ENCODE results near the gene COL6A3.

The COL6A3 gene

GRCh38 chr2:237441605-237442274 is 27.8 kb upstream of the COL6A3 start:
- peak; percentile 43 for DNase-seq (ENCODE audit: low read depth)

- no peak for DNase-seq (ENCODE audit: low read depth)
These were observed 26.9 kb upstream of the COL6A3 start for GRCh38 chr2:237440819-237441281.

DNA sequence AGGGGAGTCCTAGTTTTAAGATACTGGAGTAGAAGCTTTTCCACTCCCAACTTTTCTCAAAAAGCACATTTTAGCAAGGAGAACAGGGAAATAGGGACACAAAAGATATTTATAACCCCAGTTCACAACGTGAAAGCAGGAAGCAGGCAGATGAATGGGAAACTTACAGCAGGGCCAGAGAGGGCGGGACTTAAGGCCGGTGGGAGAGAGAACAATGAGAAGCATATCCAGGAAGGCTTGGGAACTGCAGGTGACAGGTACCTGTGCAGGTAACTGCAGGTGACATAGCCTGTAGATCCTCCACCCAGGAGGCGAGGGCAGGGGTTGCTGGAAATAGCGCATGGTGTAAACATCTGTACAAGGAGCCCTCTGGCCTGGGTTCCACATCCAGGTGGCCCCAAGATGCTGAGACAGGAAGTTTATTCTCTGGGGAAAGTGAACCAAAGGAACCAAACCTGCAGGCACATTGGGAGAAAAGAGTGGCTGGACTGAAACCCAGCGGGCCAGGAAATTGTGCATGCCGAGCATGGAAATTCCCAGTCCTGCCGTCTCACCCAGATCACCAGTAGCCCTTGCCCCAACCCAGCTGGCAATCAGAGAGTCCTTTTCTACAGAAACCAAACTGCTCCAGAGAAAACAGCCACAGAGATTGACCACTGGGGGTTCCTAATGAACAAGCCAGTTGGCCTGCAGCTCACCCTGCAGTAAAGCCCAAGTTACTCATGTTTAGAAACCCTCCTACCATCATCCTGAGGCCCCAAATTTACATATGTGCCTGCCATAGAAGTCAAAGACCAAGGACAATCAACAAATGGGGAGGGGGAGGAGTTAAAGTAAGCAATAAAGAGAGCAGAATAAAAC is 24.3 kb upstream of the COL6A3 start:
- no peak for DNase-seq (ENCODE audit: low read depth)

DNA sequence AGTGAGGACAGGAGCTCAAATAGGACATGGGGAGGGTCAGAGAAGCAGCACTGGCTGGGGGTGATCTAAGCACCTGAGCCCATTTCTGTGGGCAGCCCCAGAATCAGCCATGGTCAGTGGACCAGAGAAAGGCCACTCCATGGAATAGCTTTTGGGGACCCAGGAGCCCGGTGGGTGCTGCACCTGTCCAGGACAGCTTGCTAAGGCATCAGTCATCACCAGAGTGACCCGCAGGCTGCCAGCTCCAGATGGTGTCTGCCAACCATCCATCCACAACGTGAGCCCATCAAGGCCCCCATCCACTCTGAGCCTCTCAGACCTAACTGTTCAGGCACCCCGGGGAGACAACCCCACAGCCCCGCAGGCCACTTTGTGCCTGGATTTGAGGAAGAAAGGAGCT is 23.6 kb upstream of the COL6A3 start:
- no peak for DNase-seq (ENCODE audit: low read depth)

- no peak for DNase-seq (ENCODE audit: low read depth)
These were observed 22.1 kb upstream of the COL6A3 start for GRCh38 chr2:237435844-237436587.

GRCh38 chr2:237434866-237435311 is 20.9 kb upstream of the COL6A3 start:
- DNase-seq (ENCODE audit: low read depth): peak; percentile 84

GRCh38 chr2:237433920-237434676 is 20.1 kb upstream of the COL6A3 start:
- DNase-seq (ENCODE audit: low read depth): no peak

DNA sequence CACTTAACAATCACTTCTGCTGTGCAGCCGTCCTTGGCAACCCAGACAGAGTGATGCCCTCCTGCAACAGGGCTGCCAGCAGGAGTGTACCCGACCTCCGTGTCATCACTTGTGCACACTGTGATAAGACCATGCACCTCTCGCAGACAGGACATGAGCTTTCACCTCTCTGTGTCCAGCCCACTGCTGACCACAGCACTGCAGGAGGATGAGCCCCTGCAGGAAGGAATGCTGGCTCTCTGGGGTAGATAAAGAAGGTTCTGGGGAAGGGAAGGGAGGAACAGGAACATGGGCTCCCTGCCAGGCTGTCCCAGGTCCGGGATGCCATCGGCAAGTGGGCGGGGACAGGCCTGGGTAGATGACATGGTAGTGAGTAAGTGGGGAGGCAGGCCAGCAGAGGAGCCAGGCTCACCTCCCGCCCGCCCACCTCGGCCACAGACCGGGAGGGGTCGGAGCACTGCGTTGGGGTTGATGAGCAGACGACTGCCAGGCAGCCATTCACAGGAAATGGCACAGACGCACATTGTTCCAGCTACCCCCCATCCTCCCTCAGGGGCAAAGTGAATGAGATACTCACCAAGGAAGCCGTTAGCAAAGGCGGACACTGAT is 18.6 kb upstream of the COL6A3 start:
- peak; percentile 85 for DNase-seq (ENCODE audit: low read depth)

DNA sequence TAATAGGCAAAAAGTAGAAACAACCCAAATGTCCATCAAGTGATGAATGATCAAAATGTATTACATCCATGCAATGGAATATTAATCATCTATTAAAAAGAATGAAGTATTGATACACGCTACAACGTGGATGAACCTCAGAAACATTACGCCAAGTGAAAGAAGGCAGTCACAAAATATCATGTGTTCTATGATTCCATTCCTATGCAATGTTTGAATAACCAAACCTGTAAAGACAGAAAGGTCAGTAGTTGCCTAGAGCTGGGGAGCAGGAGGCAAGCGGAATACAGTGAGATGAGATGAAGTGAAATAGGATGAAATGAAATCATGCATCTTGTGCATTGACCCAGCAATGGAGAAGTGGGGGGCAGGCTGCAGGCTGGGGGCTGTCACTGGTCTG is 17.9 kb upstream of the COL6A3 start:
- no peak for DNase-seq (ENCODE audit: low read depth)

- DNase-seq (ENCODE audit: low read depth): no peak
These were observed 17.4 kb upstream of the COL6A3 start for GRCh38 chr2:237431372-237431771.

GRCh38 chr2:237430861-237431260 is 16.9 kb upstream of the COL6A3 start:
- DNase-seq (ENCODE audit: low read depth): no peak

- no peak for DNase-seq (ENCODE audit: low read depth)
These were observed 15.8 kb upstream of the COL6A3 start for GRCh38 chr2:237429753-237430152.

- peak; percentile 78 for DNase-seq (ENCODE audit: low read depth)
These were observed 14.0 kb upstream of the COL6A3 start for GRCh38 chr2:237427769-237428506.

GRCh38 chr2:237426517-237426916 is 12.6 kb upstream of the COL6A3 start:
- DNase-seq (ENCODE audit: low read depth): no peak

- DNase-seq (ENCODE audit: low read depth): no peak
These were observed 11.4 kb upstream of the COL6A3 start for GRCh38 chr2:237425320-237425719.

DNA sequence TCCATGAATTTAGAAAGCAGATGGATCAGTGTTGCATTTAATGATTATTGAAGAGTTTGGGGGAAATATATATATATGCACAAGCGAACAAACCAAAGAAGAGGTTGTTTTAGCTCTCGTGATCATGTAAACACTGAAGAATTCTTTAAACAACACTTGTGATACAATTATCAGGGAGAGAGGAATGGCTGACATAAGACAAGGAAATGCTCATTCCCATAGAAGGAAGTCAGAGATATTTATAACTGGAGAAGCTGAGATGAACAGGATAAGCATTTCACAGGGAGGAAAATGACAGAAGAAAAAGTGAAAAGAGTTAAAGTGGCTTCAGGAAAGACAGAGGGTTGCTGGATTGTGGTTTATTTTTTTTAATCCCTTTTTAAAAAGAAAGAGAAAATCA is 10.6 kb upstream of the COL6A3 start:
- no peak for DNase-seq (ENCODE audit: low read depth)

DNA sequence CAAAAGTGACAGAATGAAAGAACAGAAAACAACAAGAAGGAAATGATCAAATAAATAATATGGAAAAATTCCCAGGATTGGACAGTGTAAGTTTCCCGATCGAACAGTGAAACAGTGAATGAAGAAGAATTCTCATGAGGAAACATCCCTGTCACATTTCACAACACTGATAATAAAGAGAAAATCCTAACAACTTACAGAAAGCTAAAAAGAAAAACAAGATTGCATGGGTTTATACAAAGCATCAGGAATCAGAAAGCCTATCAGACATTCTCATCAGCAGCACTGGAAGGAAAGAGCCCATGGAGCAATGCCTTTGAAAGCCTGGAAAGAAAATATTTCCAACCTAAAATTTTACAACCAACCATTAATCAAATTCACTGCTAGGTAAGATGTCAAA is 9.9 kb upstream of the COL6A3 start:
- DNase-seq (ENCODE audit: low read depth): no peak

DNA sequence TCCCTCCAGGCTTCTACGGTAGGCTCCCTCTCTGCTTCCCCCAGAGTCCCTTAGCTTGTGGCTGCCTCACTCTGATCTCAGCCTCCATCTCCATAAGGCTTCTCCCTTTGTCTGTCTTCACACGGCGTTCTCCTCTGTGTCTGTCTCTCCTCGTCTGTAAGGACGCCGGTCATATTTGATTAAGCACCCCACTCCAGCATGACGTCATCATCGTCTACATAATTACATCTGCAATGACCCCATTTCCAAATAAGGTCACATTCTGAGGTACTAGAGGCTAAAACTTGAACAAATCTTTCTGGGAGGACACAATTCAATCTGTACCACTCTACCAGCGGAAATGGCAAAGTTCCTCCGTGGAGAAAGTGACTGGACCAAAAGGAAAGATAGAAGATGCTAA is 8.3 kb upstream of the COL6A3 start:
- DNase-seq (ENCODE audit: low read depth): no peak

- DNase-seq (ENCODE audit: low read depth): peak; percentile 75
These were observed 7.7 kb upstream of the COL6A3 start for GRCh38 chr2:237421542-237422116.

DNA sequence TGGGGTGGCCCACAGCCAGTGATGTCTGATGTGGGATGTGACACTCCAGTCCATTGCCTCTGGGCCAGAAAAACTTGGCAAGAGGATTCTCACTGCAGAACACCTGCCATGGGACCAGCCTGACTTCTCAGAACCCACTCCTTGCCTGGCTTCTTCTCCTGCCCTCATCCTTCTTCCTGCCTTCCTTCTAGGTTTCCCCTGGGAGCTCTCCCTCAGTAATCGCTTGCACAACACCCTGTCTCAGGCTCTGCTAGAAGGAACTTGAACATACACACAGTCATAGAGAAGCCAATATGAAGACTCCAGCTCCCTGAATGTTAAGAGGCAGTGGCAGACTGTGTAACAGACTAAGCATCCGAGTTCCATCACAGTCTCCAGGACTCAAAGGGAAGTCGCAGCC is 4.3 kb upstream of the COL6A3 start:
- DNase-seq (ENCODE audit: low read depth): no peak

Measured in stimulated activated CD4-positive, alpha-beta T cell treated with anti-CD3 and anti-CD28 coated beads, Interleukin-2, amount 100 ng/mL, for 4 hours (primary cell).